GM19463 (cell line): ENCODE measurements around the gene CLIP2.
"Not testable (repeated sequence)": the region's sequence is repeated elsewhere in the genome, so short reads cannot be mapped to it uniquely, and the experiment has no call there.

Experiments
- ATAC-seq: cut with Tn5 transposase; IDR thresholded peaks from one replicate; pipeline ENCODE4 v1.9.1; 2021; ENCODE audit warnings: mild to moderate bottlenecking, moderate library complexity; ENCODE audit not compliant: unreplicated experiment

CLIP2 gene

DNA sequence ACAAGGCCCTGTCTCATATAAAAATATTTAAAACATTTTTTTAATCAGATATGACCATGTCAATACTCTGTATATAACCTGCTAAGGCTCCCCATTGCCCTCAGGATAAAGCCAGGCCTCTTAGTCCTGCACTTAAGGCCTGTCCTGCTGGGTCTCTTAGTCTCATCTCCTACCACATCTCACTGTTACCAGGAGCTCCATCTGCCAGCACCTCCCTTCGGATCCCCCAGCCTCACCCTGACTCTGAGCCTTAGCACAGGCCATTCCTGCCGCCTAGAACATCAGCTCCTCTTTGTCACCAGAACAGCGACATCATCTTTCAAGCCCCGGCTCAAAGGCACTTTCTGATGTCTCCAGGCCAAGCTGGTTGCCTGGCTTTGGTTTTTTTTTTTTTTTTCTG is 138.8 kb downstream of the CLIP2 start:
- ATAC-seq = no peak

DNA sequence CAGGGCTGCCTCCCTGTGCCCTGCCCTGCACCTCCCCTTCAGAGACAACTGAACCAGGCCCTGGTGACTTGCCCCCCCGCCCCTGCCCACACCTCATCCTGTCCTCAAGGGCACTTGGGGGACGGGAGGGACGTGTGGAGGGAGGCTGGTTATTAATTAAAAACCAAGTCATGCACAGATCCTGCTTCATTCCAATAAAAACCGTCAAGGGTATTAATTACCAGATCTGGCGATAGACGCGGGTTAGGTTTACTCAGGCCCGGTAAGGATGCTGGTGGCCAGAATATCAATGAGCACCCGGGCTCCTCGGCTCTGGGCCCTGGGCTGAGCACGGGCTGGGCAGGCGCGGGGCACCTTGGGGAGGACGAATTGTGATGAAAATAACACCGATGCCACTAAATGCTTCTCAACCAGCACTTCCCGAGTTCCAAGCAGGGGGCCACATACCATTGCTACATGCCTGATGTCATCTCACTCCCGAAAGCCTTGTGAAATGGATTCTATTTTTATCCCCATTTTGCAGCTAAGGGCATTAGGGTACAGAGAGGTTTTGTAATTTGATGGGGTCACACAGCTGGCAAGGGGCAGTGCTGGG is 140.0 kb downstream of the CLIP2 start:
- ATAC-seq = no peak

DNA sequence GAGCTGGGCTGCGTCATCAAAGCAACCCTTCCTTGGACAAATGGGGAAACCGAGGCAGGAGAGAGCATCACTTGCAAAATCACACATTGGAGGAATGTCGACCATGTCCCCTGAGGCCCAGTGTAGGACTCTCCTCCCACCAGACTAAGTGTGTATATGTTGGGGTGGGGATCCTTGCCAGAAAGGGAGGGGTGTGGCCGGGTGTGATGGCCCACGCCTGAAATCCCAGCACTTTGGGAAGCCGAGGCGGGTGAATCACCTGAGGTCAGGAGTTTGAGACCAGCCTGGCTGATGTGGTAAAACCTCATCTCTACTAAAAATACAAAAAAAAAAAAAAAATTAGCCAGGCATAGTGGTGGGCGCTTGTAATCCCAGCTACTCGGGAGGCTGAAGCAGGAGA is 141.2 kb downstream of the CLIP2 start:
- ATAC-seq = not testable (repeated sequence)

DNA sequence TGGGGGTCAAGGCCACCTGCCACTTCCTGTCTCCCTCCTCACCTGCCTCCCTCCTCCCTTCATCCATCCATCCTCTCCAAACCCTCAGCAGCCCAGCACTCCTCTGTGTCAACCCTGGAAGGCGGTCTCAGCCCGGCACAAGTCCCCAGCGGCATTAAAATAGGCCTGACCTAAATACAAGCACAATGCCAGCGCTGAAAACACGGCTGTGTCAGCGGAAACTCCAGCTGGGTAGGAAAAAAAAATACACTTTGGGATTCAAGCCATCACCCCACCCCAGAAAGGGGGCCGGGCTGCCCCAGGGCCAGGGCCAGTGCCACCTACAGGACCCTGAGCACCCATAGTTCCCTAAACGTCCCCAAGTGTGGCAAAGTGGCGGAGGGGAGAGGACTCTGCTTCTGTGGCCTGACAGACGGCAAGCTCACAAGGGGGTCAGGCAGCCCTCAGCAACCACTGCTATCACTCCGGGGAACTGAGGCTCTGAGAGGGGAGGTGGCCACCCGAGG is 141.8 kb downstream of the CLIP2 start:
- no peak for ATAC-seq

DNA sequence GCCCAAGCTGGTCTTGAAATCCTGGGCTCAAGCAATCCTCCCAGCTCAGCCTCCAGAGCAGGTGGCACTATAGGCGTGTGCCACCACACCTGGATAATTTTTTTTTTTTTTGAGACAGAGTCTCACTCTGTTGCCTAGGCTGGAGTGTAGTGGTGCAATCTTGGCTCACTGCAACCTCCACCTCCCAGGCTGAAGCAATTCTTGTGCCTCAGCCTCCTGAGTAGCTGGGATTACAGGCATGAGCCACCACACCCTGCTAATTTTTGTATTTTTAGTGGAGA is 148.0 kb downstream of the CLIP2 start:
- ATAC-seq = not testable (repeated sequence)

DNA sequence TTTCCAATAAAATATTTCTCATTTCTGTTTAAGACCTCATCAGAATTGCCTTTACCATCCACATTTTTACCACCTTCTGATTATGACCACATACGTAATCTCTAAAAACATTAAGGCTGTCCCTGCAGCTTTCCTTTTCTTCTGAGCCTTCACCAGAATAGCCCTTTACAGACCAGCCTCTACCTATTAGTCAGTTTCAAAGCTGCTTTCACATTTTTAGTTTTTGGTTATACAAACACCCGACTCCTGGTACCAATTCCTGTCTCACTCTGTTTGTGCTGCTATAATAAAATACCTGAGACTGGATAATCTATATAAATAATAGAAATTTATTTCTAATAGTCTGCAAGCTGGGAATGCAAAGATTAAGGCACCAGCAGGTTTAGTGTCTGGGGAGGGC is 149.1 kb downstream of the CLIP2 start:
- no peak for ATAC-seq

DNA sequence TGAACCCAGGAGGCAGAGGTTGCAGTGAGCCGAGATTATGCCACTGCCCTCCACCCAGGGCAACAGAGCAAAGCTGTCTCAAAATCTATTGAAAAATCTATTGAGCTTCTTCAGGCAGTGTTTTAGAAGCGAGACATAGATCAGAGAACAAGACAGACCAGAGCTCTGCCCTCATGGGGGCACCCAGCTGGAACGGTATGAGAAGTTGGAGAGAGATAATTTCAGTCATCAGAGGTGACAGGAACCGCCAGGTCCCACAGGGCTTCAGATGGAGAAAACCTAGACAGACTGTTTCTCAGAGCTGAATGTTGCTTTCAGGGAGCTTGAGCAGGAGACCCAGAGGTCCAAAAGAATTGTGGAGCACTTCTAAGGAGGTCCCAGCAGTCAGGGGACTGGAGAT is 150.3 kb downstream of the CLIP2 start:
- ATAC-seq = no peak

DNA sequence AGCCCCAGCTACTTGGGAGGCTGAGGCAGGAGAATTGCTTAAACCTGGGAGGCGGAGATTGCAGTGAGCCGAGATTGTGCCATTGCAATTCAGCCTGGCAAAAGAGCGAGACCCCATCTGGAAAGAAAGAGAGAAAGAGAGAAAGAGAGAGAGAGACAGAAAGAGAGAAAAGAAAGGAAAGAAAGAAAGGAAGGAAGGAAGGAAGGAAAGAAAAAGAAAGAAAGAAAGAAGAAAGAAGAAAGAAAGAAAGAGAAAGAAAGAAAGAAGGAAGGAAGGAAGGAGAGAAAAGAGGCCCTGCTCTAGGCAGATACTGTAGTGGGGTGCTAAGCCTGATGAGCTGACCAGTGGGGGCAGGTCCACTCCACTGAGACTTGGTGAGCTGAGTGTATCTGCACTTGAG is 150.9 kb downstream of the CLIP2 start:
- not testable (repeated sequence) for ATAC-seq

DNA sequence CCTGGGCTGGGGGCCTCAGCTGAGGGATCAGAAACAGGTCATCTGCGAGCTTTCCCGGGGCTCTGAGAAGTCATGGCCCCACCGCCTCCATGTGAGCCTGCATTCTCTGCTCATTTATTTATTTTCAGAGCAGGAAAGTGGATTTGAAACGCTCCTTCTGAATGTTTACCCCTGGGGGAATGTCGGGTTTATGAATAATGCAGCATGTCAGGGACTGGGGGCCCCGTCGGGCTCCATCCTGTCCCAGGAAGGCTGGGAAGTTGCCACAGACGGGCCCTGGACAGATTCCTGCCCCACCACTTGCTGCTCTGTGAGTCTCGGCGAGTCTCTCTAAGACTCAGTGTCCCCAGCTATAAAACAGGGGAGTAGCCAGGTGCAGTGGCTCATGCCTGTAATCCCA is 152.6 kb downstream of the CLIP2 start:
- no peak for ATAC-seq

DNA sequence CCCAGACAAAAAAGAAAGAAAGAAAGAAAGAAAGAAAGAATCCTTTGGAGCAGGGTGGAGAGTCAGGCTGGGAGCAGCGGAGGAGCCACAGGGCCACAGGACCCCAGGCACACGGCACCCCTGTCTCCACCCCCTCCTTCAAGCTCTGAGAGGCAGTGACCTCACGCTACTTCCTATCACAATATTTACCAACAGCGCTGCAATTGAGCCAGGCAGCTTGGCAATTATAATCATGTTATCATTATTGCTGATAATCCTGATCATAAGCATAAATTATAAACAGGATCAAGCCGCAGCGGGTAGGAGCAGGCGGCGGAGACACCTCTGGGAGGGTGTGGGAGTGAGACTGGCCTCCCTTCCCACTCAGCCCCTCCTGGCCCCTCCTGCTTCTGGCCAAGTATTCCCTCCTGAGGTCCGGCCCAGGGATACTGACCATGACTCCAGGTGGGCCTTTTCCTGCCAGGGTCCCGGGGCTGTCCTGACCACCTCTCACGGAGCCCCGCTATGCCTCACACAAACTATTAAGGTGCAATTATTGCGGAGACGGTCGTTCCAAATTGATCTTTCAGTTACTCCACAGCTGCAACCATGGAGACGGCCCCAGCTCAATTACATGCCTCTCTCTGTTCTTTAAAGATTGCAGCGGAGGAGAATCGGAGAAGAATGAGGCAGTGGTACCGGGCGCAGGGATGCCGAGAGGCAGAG is 154.5 kb downstream of the CLIP2 start:
- ATAC-seq = no peak

DNA sequence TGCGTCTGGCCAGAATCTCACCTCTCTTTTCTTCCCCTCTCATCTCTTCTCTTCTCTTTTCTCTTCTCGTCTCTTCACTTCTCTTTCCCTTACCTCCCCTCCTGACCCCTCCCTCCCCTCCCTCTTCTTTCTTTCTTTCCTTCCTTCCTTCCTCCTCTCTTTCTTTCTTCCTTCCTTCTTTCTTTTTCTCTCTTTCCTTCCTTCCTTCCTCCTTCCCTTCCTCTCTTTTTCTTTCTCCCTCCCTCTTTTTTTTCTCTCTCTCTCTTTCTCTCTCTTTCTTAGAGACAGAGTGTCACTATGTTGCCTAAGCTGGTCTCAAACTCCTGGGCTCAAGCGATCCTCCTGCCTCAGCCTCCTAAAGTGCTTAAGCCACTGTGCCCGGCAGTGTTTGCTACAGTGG is 159.9 kb downstream of the CLIP2 start:
- no peak for ATAC-seq

DNA sequence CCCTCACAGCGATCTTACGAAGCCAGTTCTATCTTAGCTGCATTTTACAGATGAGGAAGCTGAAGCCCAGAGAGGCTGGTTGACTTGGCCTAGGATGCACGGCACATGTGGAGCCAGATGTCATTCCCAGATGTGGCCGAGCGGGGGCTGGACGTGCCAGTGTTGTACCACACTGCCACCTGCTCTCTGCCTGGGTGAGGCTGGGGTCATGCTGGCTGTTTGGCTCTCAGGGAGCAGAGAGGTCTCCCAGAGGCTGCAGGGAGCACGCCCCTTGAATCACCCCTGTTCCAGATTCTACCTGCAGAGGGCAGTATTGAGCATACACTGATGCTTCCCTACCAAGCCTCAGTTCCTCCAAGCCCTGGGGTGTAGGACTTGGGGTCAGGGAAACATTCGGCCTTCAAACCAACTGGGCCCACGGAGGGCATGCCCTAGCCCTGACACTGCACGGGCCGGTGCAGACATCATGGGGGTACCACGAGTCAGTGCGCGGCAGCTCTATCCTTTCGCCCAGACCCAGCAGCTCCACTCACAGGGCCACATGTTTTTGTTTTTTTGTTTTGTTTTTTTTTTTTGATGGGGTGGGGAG is 160.7 kb downstream of the CLIP2 start:
- no peak for ATAC-seq

DNA sequence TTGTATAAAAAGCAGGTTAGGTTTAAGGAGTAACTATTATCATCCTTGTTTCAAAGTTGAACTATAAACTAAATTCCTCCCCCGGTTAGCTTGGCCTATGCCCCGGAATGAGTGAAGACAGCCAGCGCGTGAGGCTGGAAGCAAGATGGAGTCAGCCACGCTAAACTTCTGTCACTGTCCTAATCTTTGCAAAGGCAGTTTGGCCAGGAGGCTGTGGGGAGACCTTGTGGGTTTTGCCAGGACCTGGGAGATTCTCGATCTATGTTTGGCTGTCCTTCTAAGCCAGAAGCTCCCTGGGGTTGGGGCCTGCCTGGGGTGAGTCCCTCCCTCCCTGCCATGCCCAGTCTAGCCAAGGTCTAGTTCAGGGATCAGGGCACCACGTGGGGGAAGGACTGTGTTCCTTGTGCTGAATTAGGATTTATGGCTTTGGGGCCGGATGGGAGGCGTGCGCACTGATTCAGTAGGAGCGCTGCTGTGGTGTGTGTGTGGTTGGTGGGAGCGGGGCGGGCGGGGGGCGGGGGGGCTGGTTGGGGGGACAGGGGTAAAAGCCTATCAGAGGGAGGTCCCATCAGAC is 163.6 kb downstream of the CLIP2 start:
- ATAC-seq = no peak

DNA sequence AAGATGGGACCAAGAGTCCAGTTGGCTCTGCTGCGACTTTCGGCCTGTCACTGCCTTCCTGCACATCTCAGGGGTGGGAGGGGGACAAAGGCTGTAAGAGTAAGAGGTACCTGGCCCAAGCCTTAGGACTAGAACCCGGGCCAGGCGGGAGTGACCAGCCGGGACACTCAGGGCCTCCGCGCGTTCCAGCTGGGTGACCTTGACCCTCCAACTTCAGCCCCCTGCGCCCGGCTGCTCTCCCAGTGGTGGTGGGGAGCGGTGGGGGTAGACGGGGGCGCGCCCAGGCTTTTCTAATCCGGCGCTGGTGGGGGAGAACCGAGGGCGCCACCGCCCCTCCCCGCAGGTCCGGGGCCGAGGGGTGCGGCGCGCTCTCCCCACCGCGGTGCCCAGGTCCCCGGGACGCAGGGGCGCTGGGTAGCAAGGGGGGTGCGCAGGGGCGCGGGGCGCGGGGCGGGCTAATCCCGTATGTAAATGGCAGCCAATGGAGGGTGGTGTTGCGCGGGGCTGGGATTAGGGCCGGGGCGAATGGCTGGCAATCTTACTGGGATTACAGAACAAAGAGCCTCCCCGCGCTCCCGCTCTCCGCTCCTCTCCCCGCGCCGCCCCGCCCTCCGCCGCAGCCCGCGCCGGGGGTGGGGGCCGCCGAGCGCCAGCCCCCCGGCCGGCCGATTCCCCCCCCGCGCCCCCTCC is 164.3 kb downstream of the CLIP2 start, which contains the start of gene GTF2IRD1:
TSS of gene GTF2IRD1 (plus strand) at position 585 of the 690 bp plus-strand sequence. CDS start 54,175 bp downstream, outside the sequence.
- peak; percentile 43 for ATAC-seq

DNA sequence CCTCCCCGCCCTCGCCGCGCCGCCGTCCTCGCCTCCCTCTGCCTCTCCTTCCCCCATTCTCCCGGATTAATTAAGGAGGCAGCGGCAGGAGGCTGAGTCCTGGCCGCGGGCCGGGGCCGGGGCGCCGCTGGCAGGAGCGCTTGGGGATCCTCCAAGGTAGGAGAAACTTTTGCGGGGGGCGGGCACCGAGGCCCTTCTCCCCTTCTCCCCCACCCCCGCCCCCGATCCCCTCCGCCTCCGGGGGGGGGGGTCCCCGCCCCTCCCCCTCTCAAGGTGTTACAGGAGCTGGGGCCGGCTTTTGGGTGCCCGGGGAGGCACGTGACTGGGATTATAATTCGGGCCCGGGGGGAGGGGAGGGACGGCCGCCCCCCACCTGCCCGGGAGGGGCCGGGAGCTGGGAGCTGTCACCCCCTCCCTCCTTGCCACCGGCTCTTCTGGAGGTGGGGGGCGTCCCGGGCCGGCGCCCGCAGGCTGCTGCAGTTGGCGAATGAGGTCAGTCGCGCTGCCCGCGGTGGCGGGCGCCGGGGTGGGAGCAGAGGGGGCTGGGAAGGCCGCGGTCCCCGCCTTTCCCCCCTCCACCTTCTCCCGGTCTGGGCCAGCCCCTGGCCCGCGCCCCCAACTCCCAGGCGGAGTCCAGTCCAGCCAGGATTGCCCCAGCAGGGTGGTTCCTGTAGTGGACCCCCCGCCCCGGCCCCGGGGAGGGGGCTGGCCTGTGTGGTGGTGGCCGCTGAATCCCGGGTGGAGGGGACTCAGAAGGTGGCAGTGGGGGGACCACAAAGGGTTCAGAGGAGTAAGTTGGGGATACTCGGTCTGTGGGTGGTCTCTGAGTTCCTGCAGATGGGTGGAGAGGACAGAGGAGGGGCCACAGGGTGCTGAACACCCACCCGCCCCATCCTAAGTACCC is 165.1 kb downstream of the CLIP2 start:
- ATAC-seq = no peak

DNA sequence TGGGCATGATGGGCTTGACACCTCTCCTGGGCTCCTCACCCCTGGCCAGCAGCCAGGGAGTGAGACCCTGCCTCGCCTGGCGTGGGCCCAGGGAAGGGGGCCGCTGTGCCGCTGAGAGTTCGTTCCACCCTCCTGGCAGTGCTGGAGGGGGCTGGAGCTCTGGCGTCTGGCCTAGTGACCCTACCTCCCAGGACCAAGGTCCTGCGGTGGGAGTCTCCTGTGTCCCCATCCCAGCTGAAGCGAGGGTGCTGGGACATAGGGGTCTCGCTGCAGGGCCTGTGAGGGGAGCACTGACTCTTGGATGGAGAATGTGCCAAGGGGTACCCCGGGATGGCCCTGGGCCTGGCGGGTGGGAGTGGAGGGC is 165.7 kb downstream of the CLIP2 start:
- no peak for ATAC-seq

DNA sequence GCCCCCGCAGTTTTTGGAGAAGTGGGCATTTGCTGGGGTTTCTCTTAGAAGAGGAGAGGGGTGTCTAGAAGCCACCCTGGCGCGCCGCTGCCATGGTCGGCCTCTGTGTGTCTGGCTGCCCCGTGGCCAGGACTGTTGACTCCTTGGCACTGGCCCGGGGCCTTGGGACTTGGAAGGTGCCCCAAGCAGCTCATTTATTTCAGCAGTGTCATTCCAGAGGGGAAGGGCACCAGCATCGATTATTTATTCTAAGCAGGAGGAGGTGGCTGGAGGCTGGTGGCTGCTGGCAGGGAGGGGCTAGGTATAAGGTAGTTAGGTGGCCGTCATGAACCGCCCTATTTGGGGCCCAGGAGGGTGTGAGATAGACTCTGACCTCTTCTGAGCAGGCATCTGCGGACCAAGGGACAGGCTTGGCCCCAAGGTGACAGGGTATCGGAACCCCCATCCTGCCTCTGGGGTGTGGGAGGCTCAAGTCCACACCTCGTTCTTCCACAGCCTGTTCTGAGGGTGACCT is 166.1 kb downstream of the CLIP2 start:
- no peak for ATAC-seq
